Activated CD4-positive, alpha-beta T cell treated with anti-CD3 and anti-CD28 coated beads for 36 hours (primary cell): Measurements from ENCODE around the gene BDH1. TPM values are rescaled to one million over a fixed set of nuclear protein-coding genes. Genes with fewer than 3 reads are reported as not detected.
"Not testable (repeated sequence)": the region's sequence is repeated elsewhere in the genome, so short reads cannot be mapped to it uniquely, and the experiment has no call there.

ENCODE experiments used
- ATAC-seq: fragments of 200-7000 bp; cut with Tn5 transposase; one replicate; pipeline ENCODE4 v1.10.0; 2021; ENCODE audit warnings: mild to moderate bottlenecking, moderate library complexity
- CTCF ChIA-PET: fragments of 350-600 bp; sonication (Branson Sonifier 250); formaldehyde crosslinking; loops from one replicate; lab custom pipeline; 2021; ENCODE audit warnings: antibody characterized with exemption; lab: Charles Lee
- POLR2A ChIA-PET: fragments of 350-600 bp; sonication (Branson Sonifier 250); formaldehyde crosslinking; loops from one replicate; lab custom pipeline; 2021; ENCODE audit warnings: antibody characterized with exemption, inconsistent platforms; lab: Charles Lee
- DNase-seq: peaks from one replicate; pipeline ENCODE4 v3.0.0-alpha.2; 2020
- H3K27ac Mint-ChIP-seq: one replicate; pipeline ENCODE4 v1.8.0; 2021; ENCODE audit warnings: mixed read lengths
- H3K27me3 Mint-ChIP-seq: one replicate; pipeline ENCODE4 v1.8.0; 2021; ENCODE audit warnings: mixed read lengths
- H3K36me3 Mint-ChIP-seq: one replicate; pipeline ENCODE4 v1.8.0; 2021; ENCODE audit warnings: low read depth, mixed read lengths
- H3K4me1 Mint-ChIP-seq: one replicate; pipeline ENCODE4 v1.8.0; 2021; ENCODE audit warnings: mixed read lengths
- H3K4me3 Mint-ChIP-seq: one replicate; pipeline ENCODE4 v1.8.0; 2021; ENCODE audit warnings: mild to moderate bottlenecking, moderate library complexity, mixed read lengths
- H3K9me3 Mint-ChIP-seq: one replicate; pipeline ENCODE4 v1.8.0; 2021; ENCODE audit warnings: low read depth, mixed read lengths
- intact Hi-C, 2 experiments: fragments of 100-400 bp; cut with DNase I in 1 of 2; cut with micrococcal nuclease in 1 of 2; formaldehyde crosslinking; loops; one replicate each; pipeline versions ENCODE4 v1.14.2 to v1.15.1; 2022 to 2024; cut with DNase I, micrococcal nuclease
- total RNA-seq, 2 experiments: library from RNA; stranded (reverse); gene quantifications; one replicate each; pipeline ENCODE4 v1.2.3, GENCODE V29; 2021

Gene BDH1
- total RNA-seq, 2 experiments from 2014 or later = 84.9 to 85.1 TPM

GRCh38 chr3:197518881-197519421 lies 36.8 kb downstream of the BDH1 start:
- H3K36me3 Mint-ChIP-seq = peaks cover 33% of the 10 kb centered on the region
- ATAC-seq (no peak), DNase-seq (peak; percentile 44)
- peak overlapping the region; percentile 59 for H3K27ac Mint-ChIP-seq
- no peaks in the 10 kb centered on the region for H3K9me3 Mint-ChIP-seq
- peaks cover 14% of the 10 kb centered on the region for H3K4me1 Mint-ChIP-seq
- no peaks in the 10 kb centered on the region for H3K27me3 Mint-ChIP-seq
- ChIA-PET POLR2A (no interaction called here), CTCF (interaction anchor here (0.9 kb wide), 1 partner anchor 80 kb away, joined by 3 read pairs; no protein-coding TSS in a partner anchor)
- intact Hi-C loops = no loop called here
- H3K4me3 Mint-ChIP-seq = no peak overlapping the region

GRCh38 chr3:197517922-197518683 lies 37.7 kb downstream of the BDH1 start:
- Mint-ChIP-seq H3K4me1 (peaks cover 14% of the 10 kb centered on the region), H3K36me3 (peaks cover 39% of the 10 kb centered on the region)
- ATAC-seq, DNase-seq, H3K27me3 Mint-ChIP-seq, intact Hi-C loops, H3K9me3 Mint-ChIP-seq, CTCF ChIA-PET, H3K4me3 Mint-ChIP-seq, H3K27ac Mint-ChIP-seq, POLR2A ChIA-PET: not testable (repeated sequence)

DNA sequence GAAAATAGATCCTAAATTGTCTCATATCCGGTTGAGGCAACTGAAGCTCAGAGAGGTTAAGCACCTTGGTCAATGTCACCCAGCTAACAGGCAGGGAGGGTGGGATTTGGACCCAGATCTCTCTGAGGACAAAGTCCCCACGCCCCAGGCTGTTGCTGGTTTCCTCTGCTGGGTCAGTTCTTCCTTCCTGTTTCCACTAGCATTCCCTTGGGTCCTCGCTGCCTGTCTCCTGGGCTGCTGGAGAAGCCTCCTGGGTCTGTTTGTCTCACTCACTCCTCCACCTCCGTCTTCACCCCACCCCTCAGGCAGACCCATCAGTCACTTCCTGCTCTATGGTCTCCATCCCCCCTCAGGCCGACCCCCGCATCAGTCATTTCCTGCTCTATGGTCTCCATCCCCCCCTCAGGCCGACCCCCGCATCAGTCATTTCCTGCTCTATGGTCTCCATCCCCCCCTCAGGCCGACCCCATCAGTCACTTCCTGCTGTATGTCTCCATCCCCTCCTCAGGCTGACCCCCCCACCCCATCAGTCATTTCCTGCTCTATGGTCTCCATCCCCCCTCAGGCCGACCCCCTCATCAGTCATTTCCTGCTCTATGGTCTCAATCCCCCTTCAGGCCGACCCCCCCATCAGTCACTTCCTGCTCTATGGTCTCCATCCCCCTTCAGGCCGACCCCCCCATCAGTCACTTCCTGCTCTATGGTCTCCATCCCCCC lies 38.7 kb downstream of the BDH1 start:
- H3K27me3 Mint-ChIP-seq, H3K9me3 Mint-ChIP-seq, H3K4me3 Mint-ChIP-seq, intact Hi-C loops: not testable (repeated sequence)
- ChIA-PET POLR2A (interaction anchor here (0.6 to 0.9 kb wide), 2 partner anchors 485 to 1254 kb away, joined by 3 read pairs; no protein-coding TSS in a partner anchor), CTCF (interaction anchor here (0.6 to 1.1 kb wide), 5 partner anchors 14 to 294 kb away, joined by 3 to 6 read pairs (median 3); no protein-coding TSS in a partner anchor)
- Mint-ChIP-seq H3K27ac (peak overlapping the region; percentile 87), H3K36me3 (peaks cover 41% of the 10 kb centered on the region), H3K4me1 (peaks cover 14% of the 10 kb centered on the region)
- ATAC-seq = peak; percentile 34
- peak; percentile 38 for DNase-seq

DNA sequence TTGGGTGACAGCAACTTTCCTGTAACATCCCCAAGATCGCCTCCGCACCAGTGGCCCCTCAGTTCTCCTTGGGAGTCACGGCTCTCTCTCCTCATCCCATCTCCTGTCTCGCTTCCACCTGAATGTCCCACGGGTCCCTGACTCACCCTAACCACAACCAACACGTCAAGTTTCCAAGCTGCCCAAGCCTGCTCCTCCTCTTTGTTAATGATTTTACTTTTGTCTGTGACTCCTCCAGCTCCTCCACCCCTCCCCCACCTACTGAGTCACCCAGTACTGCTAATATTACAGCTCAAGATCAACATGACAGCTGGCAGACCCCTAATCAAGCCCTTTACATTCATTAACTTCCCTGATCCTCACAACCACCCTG lies 39.3 kb downstream of the BDH1 start:
- ChIA-PET CTCF (interaction anchor here (0.6 to 1.1 kb wide), 5 partner anchors 14 to 293 kb away, joined by 3 to 6 read pairs (median 3); no protein-coding TSS in a partner anchor), POLR2A (interaction anchor here (0.6 to 0.9 kb wide), 2 partner anchors 484 to 1254 kb away, joined by 3 read pairs; no protein-coding TSS in a partner anchor)
- peaks cover 42% of the 10 kb centered on the region for H3K36me3 Mint-ChIP-seq
- no peaks in the 10 kb centered on the region for H3K27me3 Mint-ChIP-seq
- no peaks in the 10 kb centered on the region for H3K9me3 Mint-ChIP-seq
- intact Hi-C loops = no loop called here
- DNase-seq (peak; percentile 75), ATAC-seq (peak; percentile 69)
- H3K4me3 Mint-ChIP-seq = no peak overlapping the region
- peaks cover 14% of the 10 kb centered on the region for H3K4me1 Mint-ChIP-seq
- peak overlapping the region; percentile 87 for H3K27ac Mint-ChIP-seq

- Mint-ChIP-seq H3K4me3 (no peak overlapping the region), H3K9me3 (no peaks in the 10 kb centered on the region), H3K36me3 (peaks cover 39% of the 10 kb centered on the region), H3K27ac (peak overlapping the region; percentile 57), H3K4me1 (peaks cover 18% of the 10 kb centered on the region), H3K27me3 (no peaks in the 10 kb centered on the region)
- DNase-seq (no peak), ATAC-seq (no peak)
- CTCF ChIA-PET = interaction anchor here (0.6 to 1.2 kb wide), 4 partner anchors 48 to 292 kb away, joined by 3 read pairs; no protein-coding TSS in a partner anchor
- POLR2A ChIA-PET = no interaction called here
- intact Hi-C loops = no loop called here
Measured at GRCh38 chr3:197514786-197515355, 40.9 kb downstream of the BDH1 start.

- POLR2A ChIA-PET = no interaction called here
- intact Hi-C loops = no loop called here
- peaks cover 19% of the 10 kb centered on the region for H3K4me1 Mint-ChIP-seq
- H3K27me3 Mint-ChIP-seq = no peaks in the 10 kb centered on the region
- H3K27ac Mint-ChIP-seq = no peak overlapping the region
- CTCF ChIA-PET = interaction anchor here (0.6 to 1.2 kb wide), 5 partner anchors 9 to 291 kb away, joined by 3 read pairs; no protein-coding TSS in a partner anchor
- ATAC-seq (no peak), DNase-seq (no peak)
- no peaks in the 10 kb centered on the region for H3K9me3 Mint-ChIP-seq
- H3K4me3 Mint-ChIP-seq = no peak overlapping the region
- H3K36me3 Mint-ChIP-seq = peaks cover 36% of the 10 kb centered on the region
Measured at GRCh38 chr3:197513953-197514785, 41.6 kb downstream of the BDH1 start.

DNA sequence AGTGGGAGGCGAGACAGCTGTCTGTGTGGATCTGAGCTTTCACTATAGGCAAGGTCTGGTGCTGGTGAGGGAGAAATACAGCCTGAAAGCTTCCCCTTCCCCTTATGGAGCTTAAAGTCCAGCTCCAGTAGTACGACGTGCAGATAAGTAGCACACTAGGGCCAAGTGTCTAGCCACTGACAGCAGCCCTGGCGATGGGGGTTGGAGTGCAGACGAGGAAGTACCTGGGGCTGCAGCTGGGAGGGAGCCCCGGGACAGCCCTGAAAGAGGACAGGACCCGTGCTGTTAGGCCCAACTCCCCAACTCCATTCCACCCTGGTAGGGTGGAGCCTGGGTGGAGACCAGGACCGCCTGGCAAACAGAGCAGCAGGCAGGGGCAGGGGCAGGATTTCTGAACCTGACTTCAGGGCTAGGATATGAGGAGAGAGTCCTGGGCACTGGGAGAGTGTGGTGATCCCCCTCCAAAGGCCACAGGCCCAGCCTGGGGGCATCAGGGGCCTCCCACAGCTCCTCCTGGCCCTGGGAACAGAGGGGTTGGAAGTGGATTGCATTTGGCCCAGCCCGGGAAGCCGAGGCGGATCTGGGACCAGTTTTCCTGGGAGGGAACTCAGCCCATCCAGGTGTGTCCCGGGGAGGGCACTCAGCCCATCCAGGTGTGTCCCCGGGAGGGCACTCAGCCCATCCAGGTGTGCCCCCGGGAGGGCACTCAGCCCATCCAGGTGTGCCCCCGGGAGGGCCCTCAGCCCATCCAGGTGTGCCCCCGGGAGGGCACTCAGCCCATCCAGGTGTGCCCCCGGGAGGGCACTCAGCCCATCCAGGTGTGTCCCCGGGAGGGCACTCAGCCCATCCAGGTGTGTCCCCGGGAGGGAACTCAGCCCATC lies 42.8 kb downstream of the BDH1 start:
- DNase-seq (no peak), ATAC-seq (no peak)
- ChIA-PET POLR2A (no interaction called here), CTCF (interaction anchor here (0.6 kb wide), 2 partner anchors 11 to 270 kb away, joined by 3 read pairs; no protein-coding TSS in a partner anchor)
- H3K27me3 Mint-ChIP-seq = no peaks in the 10 kb centered on the region
- H3K27ac Mint-ChIP-seq = peak overlapping the region; percentile 4
- H3K4me1 Mint-ChIP-seq = peaks cover 16% of the 10 kb centered on the region
- H3K36me3 Mint-ChIP-seq = peaks cover 33% of the 10 kb centered on the region
- intact Hi-C loops = no loop called here
- no peaks in the 10 kb centered on the region for H3K9me3 Mint-ChIP-seq
- H3K4me3 Mint-ChIP-seq = no peak overlapping the region

- H3K9me3 Mint-ChIP-seq = no peaks in the 10 kb centered on the region
- H3K27ac Mint-ChIP-seq = peak overlapping the region; percentile 4
- no peaks in the 10 kb centered on the region for H3K27me3 Mint-ChIP-seq
- ChIA-PET POLR2A (no interaction called here), CTCF (interaction anchor here (0.6 to 1.6 kb wide), 4 partner anchors 10 to 289 kb away, joined by 4 to 8 read pairs (median 4); no protein-coding TSS in a partner anchor)
- DNase-seq (no peak), ATAC-seq (no peak)
- intact Hi-C loops = loop anchor here in 1 of 2 experiments (2.0 kb wide), 2 partner anchors 55 to 509 kb away; no protein-coding TSS in a partner anchor
- H3K36me3 Mint-ChIP-seq = peaks cover 33% of the 10 kb centered on the region
- peaks cover 14% of the 10 kb centered on the region for H3K4me1 Mint-ChIP-seq
- no peak overlapping the region for H3K4me3 Mint-ChIP-seq
Measured at GRCh38 chr3:197511853-197512635, 43.7 kb downstream of the BDH1 start.

GRCh38 chr3:197511130-197511529 lies 44.6 kb downstream of the BDH1 start:
- Mint-ChIP-seq H3K4me1 (peaks cover 6% of the 10 kb centered on the region), H3K36me3 (peaks cover 25% of the 10 kb centered on the region), H3K27me3 (no peaks in the 10 kb centered on the region), H3K9me3 (no peaks in the 10 kb centered on the region), H3K27ac (no peak overlapping the region), H3K4me3 (no peak overlapping the region)
- ATAC-seq (no peak), DNase-seq (no peak)
- ChIA-PET CTCF (interaction anchor here (0.5 to 1.6 kb wide), 5 partner anchors 10 to 288 kb away, joined by 3 to 8 read pairs (median 4); no protein-coding TSS in a partner anchor), POLR2A (no interaction called here)
- intact Hi-C loops = loop anchor here in 1 of 2 experiments (2.0 kb wide), 2 partner anchors 54 to 508 kb away; no protein-coding TSS in a partner anchor
